Prostate gland (tissue), 2 donors: Measurements from ENCODE around the gene SNRNP70. TPM values are rescaled to one million over a fixed set of nuclear protein-coding genes. Genes with fewer than 3 reads are reported as not detected.

ENCODE experiments used
- DNase-seq: peaks from one replicate; pipeline ENCODE4 v3.0.0-alpha.2; 2019; ENCODE audit warnings: low spot score
- H3K27ac ChIP-seq, 2 donors: fragments of 200-600 bp; sonication (generic); 2 replicates each; pipeline ENCODE4 v1.5.1; 2017 to 2019
- H3K27me3 ChIP-seq: fragments of 200-600 bp; sonication (generic); replicated peaks from 2 replicates; pipeline ENCODE4 v1.5.1; 2019; ENCODE audit not compliant: insufficient read depth
- H3K36me3 ChIP-seq, 2 donors: fragments of 200-600 bp; sonication (generic); 1 replicate in 1 of 2; 2 replicates in 1 of 2; pipeline versions ENCODE4 v1.5.1 to v1.8.1; 2017 to 2019
- H3K4me1 ChIP-seq: fragments of 200-600 bp; sonication (generic); replicated peaks from 2 replicates; pipeline ENCODE4 v1.5.1; 2019
- H3K4me3 ChIP-seq, 2 donors: fragments of 200-600 bp; sonication (generic); 2 replicates each; pipeline ENCODE4 v1.5.1; 2017 to 2019
- H3K9me3 ChIP-seq: fragments of 200-600 bp; sonication (generic); 2 replicates; pipeline ENCODE4 v1.5.1; 2017
- CTCF ChIP-seq, 4 experiments: fragments of 200-600 bp in 2 of 4; fragments of 450-650 bp in 2 of 4; sonication (generic) in 2 of 4; IDR thresholded peaks; 1 replicate in 3 of 4; 2 replicates in 1 of 4; pipeline ENCODE4 v1.5.1; 2016 to 2019; ENCODE audit warnings: antibody characterized with exemption in 4 of 4, mild to moderate bottlenecking in 2 of 4, moderate library complexity in 2 of 4
- POLR2A ChIP-seq: fragments of 450-650 bp; IDR thresholded peaks from one replicate; pipeline ENCODE4 v1.6.1; 2016; ENCODE audit warnings: antibody characterized with exemption, mild to moderate bottlenecking
- POLR2AphosphoS5 ChIP-seq: sonication (generic); formaldehyde crosslinking; IDR thresholded peaks from one replicate; pipeline ENCODE4 v1.6.1; 2017; ENCODE audit warnings: antibody characterized with exemption
- WGBS: methylation state at CpG from one replicate; pipeline ENCODE4 v1.1.5; 2018; 5-methylcytosine and 5-hydroxymethylcytosine counted together
- intact Hi-C: fragments of 100-400 bp; cut with DNase I; formaldehyde crosslinking; loops from one replicate; pipeline ENCODE4 v1.14.2; 2022
- total RNA-seq, 2 donors: library from RNA; depleted of rRNA; stranded (reverse); fragments of >200 nt; gene quantifications; one replicate each; pipeline ENCODE4 v1.1.0, GENCODE V29; 2016

SNRNP70 gene
- total RNA-seq, 2 donors from 2014 or later, result 318 to 391 TPM

DNA sequence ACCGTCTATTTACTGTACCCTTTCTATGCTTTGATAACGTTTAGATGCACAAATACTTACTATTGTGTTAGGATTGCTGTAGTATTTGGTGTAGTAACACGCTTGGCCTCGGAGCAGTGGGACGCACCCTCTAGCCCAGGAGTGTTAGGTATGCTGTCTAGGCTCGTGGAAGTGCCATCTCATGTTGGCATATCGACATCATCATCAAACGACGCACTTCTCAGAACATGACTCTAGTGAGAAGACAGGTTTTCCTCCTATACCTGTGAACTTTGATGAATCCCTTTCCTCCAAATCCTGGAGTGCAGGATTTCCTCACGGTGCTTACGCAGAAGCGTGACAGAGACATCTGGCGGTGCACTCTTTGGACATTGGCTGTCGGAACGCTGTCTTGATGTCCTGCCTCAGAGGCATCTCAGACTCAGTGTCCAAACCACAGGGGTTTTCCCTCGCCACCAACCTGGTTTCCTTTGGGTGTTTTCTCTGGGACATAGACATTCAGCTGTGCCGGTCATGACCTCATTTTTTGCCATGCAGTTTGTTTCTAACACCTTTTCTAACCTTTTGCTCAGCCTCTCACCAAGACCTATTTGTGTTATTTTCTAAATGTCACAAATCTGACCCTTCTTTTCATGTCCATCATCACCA is 6.3 kb downstream of the SNRNP70 start:
- intact Hi-C loops, result no loop called here
- TF ChIP-seq CTCF (IDR thresholded peaks at IDR 0.05) (no peak), POLR2AphosphoS5 (no peak), POLR2A (no peak)
- Histone ChIP-seq H3K27ac (no peak overlapping the region), H3K4me1 (peaks cover 16% of the 10 kb centered on the region), H3K36me3 (peaks cover 3 to 20% of the 10 kb centered on the region in 2 donors), H3K27me3 (no peaks in the 10 kb centered on the region), H3K4me3 (no peak overlapping the region), H3K9me3 (no peaks in the 10 kb centered on the region)
- no peak for DNase-seq
- WGBS, result 93% methylated on average over 17 of the region's 17 CpGs

- TF ChIP-seq CTCF (IDR thresholded peaks at IDR 0.05), result no peak
- no peak for TF ChIP-seq POLR2A
- TF ChIP-seq POLR2AphosphoS5, result no peak
- 92% methylated on average over 6 of the region's 6 CpGs for WGBS
- intact Hi-C loops, result no loop called here
- Histone ChIP-seq H3K36me3 (peaks cover 3 to 20% of the 10 kb centered on the region in 2 donors), H3K9me3 (no peaks in the 10 kb centered on the region), H3K27me3 (no peaks in the 10 kb centered on the region), H3K4me3 (no peak overlapping the region), H3K4me1 (peaks cover 7% of the 10 kb centered on the region), H3K27ac (no peak overlapping the region)
- no peak for DNase-seq
Measured at GRCh38 chr19:49092686-49093085, 7.4 kb downstream of the SNRNP70 start.

DNA sequence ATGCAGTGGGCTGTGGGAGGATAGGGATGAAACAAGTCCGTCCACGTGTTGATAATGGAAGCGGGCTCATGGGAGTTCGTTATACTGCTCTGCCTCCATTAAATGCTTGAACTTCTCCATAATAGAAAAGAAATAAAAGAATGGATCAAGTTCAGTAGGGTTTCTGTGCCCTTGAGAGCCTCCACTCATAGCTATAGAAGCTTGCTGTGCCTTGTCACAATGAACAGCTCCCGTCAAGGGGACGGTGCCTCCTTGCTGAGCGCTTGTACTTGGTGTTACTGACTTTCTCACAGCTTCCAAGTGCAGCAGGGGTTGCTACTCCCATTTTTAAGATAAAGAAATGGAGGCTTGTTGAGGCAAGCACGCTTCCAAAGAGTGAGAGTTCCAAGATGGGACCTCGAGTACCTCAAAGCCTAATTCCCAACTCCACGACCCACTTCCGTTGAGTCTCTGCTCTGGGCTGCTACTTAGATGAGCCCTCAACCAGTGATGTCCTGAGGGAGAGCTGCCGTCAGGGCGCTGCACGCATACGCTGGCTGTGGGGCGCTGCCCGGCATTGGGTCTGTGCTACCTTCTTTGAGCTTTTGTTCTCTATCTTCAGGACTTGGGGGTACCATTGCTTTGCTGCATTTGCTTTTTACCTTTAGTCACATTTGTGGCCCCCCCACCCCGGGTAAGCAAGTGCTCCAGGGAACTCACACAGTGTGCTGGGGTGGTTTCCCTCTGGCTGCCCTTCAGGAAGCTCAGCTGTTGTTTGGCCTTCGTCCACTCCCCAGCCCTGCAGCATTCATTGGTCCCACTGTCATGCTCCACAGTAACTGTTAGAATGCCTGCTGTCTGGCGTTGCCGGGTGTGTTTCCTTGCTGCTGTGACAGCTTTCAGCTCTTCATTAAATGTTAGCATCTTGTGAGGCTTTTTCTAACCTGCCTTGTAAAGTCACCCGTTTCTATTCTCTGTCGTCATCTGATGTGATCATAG is 9.5 kb downstream of the SNRNP70 start:
- Histone ChIP-seq H3K27ac (peak overlapping the region in 1 of 2 donors; percentile 13), H3K36me3 (peaks cover 8 to 20% of the 10 kb centered on the region in 2 donors), H3K9me3 (no peaks in the 10 kb centered on the region), H3K27me3 (no peaks in the 10 kb centered on the region), H3K4me1 (peaks cover 16% of the 10 kb centered on the region), H3K4me3 (no peak overlapping the region)
- no peak for DNase-seq
- 61% methylated on average over 23 of the region's 23 CpGs for WGBS
- intact Hi-C loops, result loop anchor here (5.0 kb wide), 2 partner anchors 53 to 113 kb away; no protein-coding TSS in a partner anchor
- TF ChIP-seq CTCF (IDR thresholded peaks at IDR 0.05), result no peak
- no peak for TF ChIP-seq POLR2A
- no peak for TF ChIP-seq POLR2AphosphoS5

GRCh38 chr19:49097453-49098288 is 12.4 kb downstream of the SNRNP70 start:
- peak; percentile 84 for DNase-seq
- intact Hi-C loops, result loop anchor here (5.0 kb wide), 2 partner anchors 50 to 110 kb away; no protein-coding TSS in a partner anchor
- 36% methylated on average over 8 of the region's 8 CpGs for WGBS
- peaks cover 16% of the 10 kb centered on the region for H3K4me1 ChIP-seq
- no peaks in the 10 kb centered on the region for H3K9me3 ChIP-seq
- no peaks in the 10 kb centered on the region for H3K27me3 ChIP-seq
- TF ChIP-seq POLR2AphosphoS5 (peak; percentile 88), CTCF (IDR thresholded peaks at IDR 0.05) (peak; percentile 97 to 99 (median 98)), POLR2A (no peak)
- H3K36me3 ChIP-seq, result peaks cover 11 to 16% of the 10 kb centered on the region in 2 donors
- peak overlapping the region; percentile 67 to 72 for H3K27ac ChIP-seq
- no peak overlapping the region for H3K4me3 ChIP-seq
